Urothelium cell line (cell line): ENCODE results near the gene SIKE1.
"Not testable (repeated sequence)": the region's sequence is repeated elsewhere in the genome, so short reads cannot be mapped to it uniquely, and the experiment has no call there.

Experiments
- DNase-seq: peaks from one replicate; pipeline ENCODE4 v3.0.0; 2011; ENCODE audit warnings: low spot score, mixed read lengths
- FAIRE-seq: peaks from 2 replicates; lab custom pipeline; 2011; peaks lifted over from hg19 to GRCh38; lab: Jason Lieb, UNC

The SIKE1 gene

GRCh38 chr1:114756009-114756892, 24.2 kb downstream of the SIKE1 start:
- DNase-seq (no peak), FAIRE-seq (no peak)

GRCh38 chr1:114755006-114755931, 25.2 kb downstream of the SIKE1 start:
- no peak for FAIRE-seq
- no peak for DNase-seq

- FAIRE-seq, DNase-seq: not testable (repeated sequence)
Measured at GRCh38 chr1:114753702-114754101, 26.8 kb downstream of the SIKE1 start.

DNA sequence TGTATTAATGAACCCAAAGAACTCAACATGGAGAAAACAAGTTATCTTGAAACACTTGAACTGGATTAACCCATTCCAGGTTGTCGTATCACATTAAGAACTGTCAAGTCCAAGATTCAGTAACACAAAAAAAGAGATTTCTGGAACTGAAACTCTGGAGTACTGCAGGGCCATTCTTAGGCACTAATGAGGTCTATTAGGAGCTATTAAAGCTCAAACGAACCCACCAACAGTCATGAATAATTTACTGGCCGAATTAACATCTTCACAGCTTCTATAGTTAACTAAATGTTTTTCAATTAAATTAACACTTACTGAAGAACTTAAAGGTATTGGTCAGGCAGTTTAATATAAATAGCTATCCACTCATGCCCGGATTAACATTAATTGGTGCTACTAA, 27.3 kb downstream of the SIKE1 start:
- FAIRE-seq (no peak), DNase-seq (no peak)

GRCh38 chr1:114750780-114751179, 29.7 kb downstream of the SIKE1 start:
- FAIRE-seq = no peak
- no peak for DNase-seq

DNA sequence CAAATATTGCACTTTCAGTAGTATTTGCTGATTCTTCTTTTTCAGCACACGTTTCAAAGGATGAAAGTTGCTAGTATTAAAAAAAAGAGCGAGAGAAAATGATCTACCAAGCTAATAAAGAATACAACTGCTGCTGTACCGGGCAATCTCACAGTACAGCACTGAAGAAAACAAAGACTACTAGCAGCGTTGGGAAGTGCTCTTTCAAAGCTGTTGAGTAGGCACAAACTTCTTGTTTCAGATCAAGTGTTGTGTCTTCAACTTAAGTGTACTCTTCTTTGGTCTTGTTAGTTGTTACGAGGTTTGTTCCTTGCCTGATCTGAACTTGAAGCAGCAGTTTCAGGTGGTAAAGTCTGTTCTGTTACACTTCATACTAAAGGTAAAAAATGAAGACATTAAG, 30.6 kb downstream of the SIKE1 start:
- no peak for FAIRE-seq
- DNase-seq = no peak

- FAIRE-seq = no peak
- DNase-seq = no peak
Measured at GRCh38 chr1:114746450-114747121, 33.9 kb downstream of the SIKE1 start.

GRCh38 chr1:114745291-114745690, 35.2 kb downstream of the SIKE1 start:
- no peak for DNase-seq
- no peak for FAIRE-seq

GRCh38 chr1:114741963-114742746, 38.3 kb downstream of the SIKE1 start:
- DNase-seq = no peak
- FAIRE-seq = no peak

DNA sequence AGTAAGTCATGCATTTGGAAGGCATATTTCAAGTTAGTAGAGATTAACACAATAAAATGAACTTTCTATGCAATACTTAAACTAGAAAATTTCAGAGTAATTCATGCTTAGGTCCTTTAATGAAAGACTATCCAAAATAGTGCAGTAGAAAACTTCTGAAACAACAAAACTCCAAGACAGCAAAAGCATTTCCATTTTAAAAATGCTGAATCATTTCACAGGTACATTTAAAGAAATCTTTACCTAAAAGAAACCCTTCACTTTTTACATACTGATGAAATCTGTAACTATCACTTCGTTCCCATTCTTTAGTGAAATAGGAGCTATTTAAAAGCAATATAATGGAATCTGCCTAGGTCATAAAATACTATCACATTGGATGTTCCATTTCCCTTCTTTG, 40.2 kb downstream of the SIKE1 start:
- FAIRE-seq (no peak), DNase-seq (no peak)

GRCh38 chr1:114737314-114737849, 43.1 kb downstream of the SIKE1 start:
- DNase-seq (no peak), FAIRE-seq (no peak)

- FAIRE-seq = no peak
- DNase-seq = no peak
Measured at GRCh38 chr1:114735479-114735878, 45.0 kb downstream of the SIKE1 start.

GRCh38 chr1:114729782-114730181, 50.7 kb downstream of the SIKE1 start:
- DNase-seq (no peak), FAIRE-seq (no peak)

GRCh38 chr1:114728553-114728952, 51.9 kb downstream of the SIKE1 start:
- DNase-seq = no peak
- no peak for FAIRE-seq

DNA sequence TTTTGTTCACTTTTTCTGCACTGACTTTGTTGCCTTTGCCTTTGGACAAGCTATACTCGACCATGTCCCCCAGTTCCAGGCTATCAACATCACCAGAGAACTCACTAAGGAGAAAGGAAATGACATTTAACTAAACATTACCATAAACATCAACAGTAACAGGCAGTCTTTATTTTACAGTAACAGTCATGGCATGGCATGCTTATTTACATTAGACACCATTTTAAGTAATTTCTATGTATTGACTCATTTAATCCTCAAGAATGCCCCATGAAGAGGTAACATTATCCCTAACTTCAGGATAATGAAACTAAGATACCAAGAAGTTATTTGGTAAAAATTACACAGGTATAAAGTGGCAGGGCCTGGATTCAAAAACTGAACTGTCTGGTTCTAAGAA, 55.3 kb downstream of the SIKE1 start:
- no peak for FAIRE-seq
- DNase-seq = no peak

DNA sequence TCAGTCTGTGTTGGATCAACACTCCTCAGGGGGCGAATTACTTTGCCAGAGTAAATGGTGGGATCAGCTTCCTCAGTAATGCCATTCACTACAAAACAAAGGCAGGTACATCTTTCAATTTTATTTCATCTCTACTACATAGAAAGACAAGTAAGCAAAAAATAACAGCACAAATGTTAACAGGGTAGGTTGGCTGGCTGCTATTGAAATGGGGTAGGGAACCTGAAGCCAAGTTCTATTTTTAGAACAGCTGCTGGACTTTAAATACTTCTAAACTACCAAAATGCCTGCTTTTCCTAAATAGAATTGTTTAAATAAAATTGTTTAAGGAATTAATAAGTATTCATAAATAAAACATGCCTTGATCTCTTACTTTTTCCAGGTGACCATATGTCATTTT, 56.6 kb downstream of the SIKE1 start:
- no peak for FAIRE-seq
- DNase-seq = no peak

- FAIRE-seq (no peak), DNase-seq (no peak)
Measured at GRCh38 chr1:114723457-114723856, 57.0 kb downstream of the SIKE1 start.

DNA sequence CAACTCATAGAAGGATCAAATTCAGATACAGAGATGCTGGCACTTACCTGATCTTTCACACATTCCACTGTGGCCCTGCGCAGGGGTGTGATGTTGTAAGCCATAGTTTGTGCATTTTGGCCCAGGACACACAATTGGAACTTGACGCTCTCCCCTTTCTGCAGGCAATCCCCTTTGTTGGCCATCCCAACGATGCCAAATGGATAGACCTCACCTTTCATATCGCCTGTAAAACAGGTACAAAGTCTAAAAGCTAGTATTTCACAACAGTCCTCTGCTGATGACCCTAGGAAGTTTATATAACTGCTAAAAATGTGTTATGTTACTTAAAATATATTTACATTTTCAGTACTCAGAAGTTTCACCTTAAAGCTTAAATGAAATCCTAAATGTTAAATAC, 60.0 kb downstream of the SIKE1 start:
- DNase-seq (no peak), FAIRE-seq (no peak)
